Activated naive CD8-positive, alpha-beta T cell treated with anti-CD3 and anti-CD28 coated beads, Interleukin-2, amount 10 ng/mL, durations not matched to agents 7 days and 5 days (primary cell): ENCODE results near the gene KCNH1. TPM values are rescaled to one million over a fixed set of nuclear protein-coding genes. Genes with fewer than 3 reads are reported as not detected.

Experiments used
- ATAC-seq: fragments of 150-1000 bp; cut with Tn5 transposase; one replicate; pipeline ENCODE4 v1.10.0; 2021; ENCODE audit warnings: low read depth, moderate library complexity
- POLR2A ChIA-PET: fragments of 350-600 bp; sonication (Branson Sonifier 250); formaldehyde crosslinking; loops from one replicate; lab custom pipeline; 2021; ENCODE audit warnings: antibody characterized with exemption; lab: Charles Lee
- DNase-seq: peaks from one replicate; pipeline ENCODE4 v3.0.0; 2021
- H3K27ac Mint-ChIP-seq: one replicate; pipeline ENCODE4 v1.8.0; 2022; ENCODE audit warnings: mild to moderate bottlenecking, mixed read lengths
- H3K27me3 Mint-ChIP-seq: one replicate; pipeline ENCODE4 v1.8.0; 2022; ENCODE audit warnings: mild to moderate bottlenecking, moderate library complexity, mixed read lengths
- H3K36me3 Mint-ChIP-seq: one replicate; pipeline ENCODE4 v1.8.0; 2021; ENCODE audit warnings: mild to moderate bottlenecking, mixed read lengths
- H3K4me1 Mint-ChIP-seq: one replicate; pipeline ENCODE4 v1.8.0; 2021; ENCODE audit warnings: mixed read lengths
- H3K4me3 Mint-ChIP-seq: one replicate; pipeline ENCODE4 v1.8.0; 2022; ENCODE audit warnings: mild to moderate bottlenecking, moderate library complexity, mixed read lengths
- H3K9me3 Mint-ChIP-seq: one replicate; pipeline ENCODE4 v1.8.0; 2021; ENCODE audit warnings: mixed read lengths
- total RNA-seq, 2 experiments: library from RNA; stranded (reverse); gene quantifications; one replicate each; pipeline ENCODE4 v1.2.3, GENCODE V29; 2021

The KCNH1 gene
- total RNA-seq, 2 experiments from 2014 or later: not detected

DNA sequence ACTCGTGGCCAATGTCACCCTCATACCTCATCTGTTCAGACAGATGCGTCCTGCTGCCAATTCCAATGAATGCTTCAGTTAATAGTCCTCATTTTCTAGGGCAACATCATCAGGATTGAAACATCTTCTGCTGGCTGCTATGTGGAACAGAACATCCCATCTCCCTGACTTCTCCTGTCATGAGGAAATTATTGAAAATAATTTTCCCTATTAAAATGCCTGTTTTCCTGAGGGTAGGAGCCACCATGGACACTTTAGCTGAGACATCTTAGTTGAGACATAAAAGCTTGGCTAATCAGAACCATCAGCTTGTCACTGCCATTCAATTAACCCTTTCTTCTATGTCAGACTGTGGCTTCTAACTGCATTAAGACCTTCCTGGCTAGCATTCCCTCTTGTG, 409.2 kb downstream of the KCNH1 start:
- POLR2A ChIA-PET: no interaction called here
- Mint-ChIP-seq H3K27ac (no peak overlapping the region), H3K4me3 (no peak overlapping the region), H3K36me3 (no peaks in the 10 kb centered on the region), H3K27me3 (peaks cover 11% of the 10 kb centered on the region), H3K9me3 (no peaks in the 10 kb centered on the region), H3K4me1 (no peaks in the 10 kb centered on the region)
- no peak for DNase-seq
- no peak for ATAC-seq

DNA sequence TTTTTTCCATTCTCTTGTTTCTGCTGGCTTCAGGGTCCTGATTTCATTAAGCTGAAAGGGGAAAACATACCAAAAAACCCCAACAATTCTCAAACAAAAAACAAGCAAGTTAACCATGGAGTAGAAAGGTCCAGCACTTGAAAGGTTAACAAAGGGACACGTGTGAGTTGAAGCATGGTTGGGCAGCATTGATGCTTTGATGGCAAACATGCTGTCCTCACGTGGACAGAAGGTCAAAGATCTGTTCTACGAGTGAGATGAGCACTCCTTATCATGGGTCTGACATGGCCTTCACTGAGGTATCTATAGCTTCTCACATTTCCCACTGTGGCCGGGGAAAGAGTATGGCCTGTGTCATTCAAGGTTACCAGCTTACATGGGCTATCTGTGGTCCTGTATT, 410.3 kb downstream of the KCNH1 start:
- no peak for ATAC-seq
- POLR2A ChIA-PET: no interaction called here
- no peaks in the 10 kb centered on the region for H3K36me3 Mint-ChIP-seq

DNA sequence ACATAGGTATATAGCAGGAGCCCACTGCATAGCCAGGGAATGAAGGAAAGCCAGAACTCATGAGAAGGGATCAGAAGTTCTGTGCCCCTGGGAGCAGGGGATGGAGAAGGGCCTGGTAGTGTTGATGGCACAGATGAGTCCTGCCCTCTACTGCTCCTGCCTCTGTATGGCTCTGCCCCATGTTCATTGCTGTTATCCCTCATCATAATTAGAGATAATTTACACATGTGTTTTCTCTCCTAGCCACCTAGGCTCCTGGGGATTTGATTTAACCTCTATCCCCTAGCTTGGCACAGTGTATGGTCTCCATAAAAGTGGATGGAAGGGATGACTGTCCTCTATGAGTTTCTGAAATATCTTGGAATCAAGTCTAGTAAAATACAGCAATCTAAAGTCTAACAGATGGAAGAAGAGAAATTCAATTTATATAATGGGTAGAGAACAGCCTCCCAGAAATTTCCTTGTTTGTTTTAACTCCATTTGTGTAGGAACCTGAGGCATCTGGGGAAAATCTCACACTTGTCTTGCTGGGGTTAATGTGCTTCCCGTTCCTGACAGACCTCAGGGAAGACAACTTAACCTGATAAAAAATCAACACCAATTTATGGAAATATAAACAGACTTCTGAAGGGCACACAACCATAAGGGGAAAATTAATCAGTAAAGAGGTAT, 411.4 kb downstream of the KCNH1 start:
- no peaks in the 10 kb centered on the region for H3K4me1 Mint-ChIP-seq
- H3K4me3 Mint-ChIP-seq: no peak overlapping the region
- peaks cover 11% of the 10 kb centered on the region for H3K27me3 Mint-ChIP-seq
- DNase-seq (no peak), ATAC-seq (no peak)
- no peaks in the 10 kb centered on the region for H3K36me3 Mint-ChIP-seq
- H3K9me3 Mint-ChIP-seq: no peaks in the 10 kb centered on the region
- POLR2A ChIA-PET: no interaction called here
- no peak overlapping the region for H3K27ac Mint-ChIP-seq

More for the DNA sequence above, 410.3 kb downstream of the KCNH1 start:
- H3K4me3 Mint-ChIP-seq: no peak overlapping the region
- no peak for DNase-seq
- H3K9me3 Mint-ChIP-seq: no peaks in the 10 kb centered on the region
- no peaks in the 10 kb centered on the region for H3K4me1 Mint-ChIP-seq
- H3K27ac Mint-ChIP-seq: no peak overlapping the region
- H3K27me3 Mint-ChIP-seq: peaks cover 11% of the 10 kb centered on the region

DNA sequence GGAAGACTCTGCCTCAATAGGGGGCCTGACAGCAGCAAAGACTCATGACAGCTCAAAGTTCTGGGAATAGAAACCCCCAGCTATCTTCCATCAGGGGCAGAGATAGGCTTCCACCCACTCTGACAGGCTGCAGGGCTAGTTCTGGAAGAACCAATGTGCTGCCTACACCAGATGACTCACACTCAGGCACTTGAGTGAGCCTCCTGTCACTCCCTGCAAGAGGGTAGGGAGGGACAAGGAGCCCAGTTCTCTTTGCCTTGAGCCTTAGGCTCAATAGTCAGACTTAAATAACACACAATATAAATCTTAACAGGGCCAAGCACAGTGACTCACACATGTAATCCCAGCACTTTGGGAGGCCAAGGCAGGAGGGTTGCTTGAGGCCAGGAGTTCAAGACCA, 418.9 kb downstream of the KCNH1 start:
- H3K4me1 Mint-ChIP-seq: no peaks in the 10 kb centered on the region
- POLR2A ChIA-PET: no interaction called here
- H3K9me3 Mint-ChIP-seq: no peaks in the 10 kb centered on the region
- H3K36me3 Mint-ChIP-seq: no peaks in the 10 kb centered on the region
- H3K27me3 Mint-ChIP-seq: no peaks in the 10 kb centered on the region
- DNase-seq (no peak), ATAC-seq (no peak)
- no peak overlapping the region for H3K27ac Mint-ChIP-seq
- no peak overlapping the region for H3K4me3 Mint-ChIP-seq

DNA sequence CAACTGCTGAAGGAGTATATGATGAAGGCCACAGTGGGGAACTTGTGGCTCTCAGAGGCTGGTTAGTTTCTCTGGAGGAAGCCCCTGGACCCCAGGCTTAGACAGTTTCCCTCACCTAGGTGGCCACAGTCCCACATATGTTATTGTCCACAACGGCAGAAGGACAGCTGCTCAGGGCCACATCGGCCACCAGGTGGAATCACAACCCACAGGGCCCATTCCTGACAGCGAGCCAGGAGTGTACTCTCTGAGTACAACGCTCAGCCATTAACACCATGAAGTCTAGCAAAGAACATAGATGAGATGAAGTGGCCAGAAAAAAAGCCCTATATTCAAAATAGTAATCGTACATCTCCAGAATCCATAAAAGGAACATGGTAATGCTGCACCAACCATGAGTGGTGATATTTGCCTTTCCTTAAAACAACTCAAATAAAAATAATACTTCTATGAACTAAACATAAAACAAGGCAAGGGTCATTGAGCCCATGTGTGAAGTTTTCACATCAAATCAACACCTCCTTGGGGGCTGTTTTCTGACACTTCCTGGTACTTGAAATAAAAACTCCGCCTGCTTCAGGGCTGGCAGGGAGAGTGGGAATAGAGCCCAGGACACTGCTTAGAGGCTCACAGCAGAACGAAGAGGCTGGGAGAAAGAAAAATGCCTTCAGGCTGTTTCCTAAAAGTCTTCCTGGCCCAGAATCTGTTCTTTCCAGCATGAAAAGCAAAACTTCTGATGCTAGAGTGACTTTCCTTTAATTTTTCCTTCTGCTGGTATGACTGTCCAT, 421.9 kb downstream of the KCNH1 start:
- H3K27me3 Mint-ChIP-seq: no peaks in the 10 kb centered on the region
- no peak overlapping the region for H3K27ac Mint-ChIP-seq
- no peak for ATAC-seq
- POLR2A ChIA-PET: no interaction called here
- H3K4me1 Mint-ChIP-seq: peaks cover 3% of the 10 kb centered on the region
- no peak overlapping the region for H3K4me3 Mint-ChIP-seq
- H3K36me3 Mint-ChIP-seq: no peaks in the 10 kb centered on the region
- DNase-seq: no peak
- no peaks in the 10 kb centered on the region for H3K9me3 Mint-ChIP-seq

DNA sequence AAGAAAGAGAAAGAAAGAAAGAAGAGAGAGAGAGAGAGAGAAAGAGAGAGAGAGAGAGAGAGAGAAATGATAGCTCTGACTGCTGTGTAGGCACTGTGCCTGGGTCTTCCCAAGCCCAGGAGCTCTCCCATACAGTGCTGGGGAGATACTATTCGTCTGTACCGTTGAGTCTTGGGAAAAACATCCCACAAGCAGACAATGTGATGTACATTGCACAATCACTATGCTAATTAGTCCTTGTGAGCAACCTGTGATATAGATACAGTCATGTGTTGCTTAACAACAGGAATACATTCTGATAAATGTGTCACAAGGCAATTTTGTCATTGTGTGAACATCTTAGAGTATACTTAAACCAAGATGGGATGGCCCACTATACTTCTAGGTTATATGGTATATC, 424.2 kb downstream of the KCNH1 start:
- ATAC-seq: no peak
- H3K4me3 Mint-ChIP-seq: no peak overlapping the region
- DNase-seq: no peak
- H3K4me1 Mint-ChIP-seq: peaks cover 3% of the 10 kb centered on the region
- no peaks in the 10 kb centered on the region for H3K36me3 Mint-ChIP-seq
- POLR2A ChIA-PET: no interaction called here
- no peak overlapping the region for H3K27ac Mint-ChIP-seq
- no peaks in the 10 kb centered on the region for H3K9me3 Mint-ChIP-seq
- no peaks in the 10 kb centered on the region for H3K27me3 Mint-ChIP-seq

DNA sequence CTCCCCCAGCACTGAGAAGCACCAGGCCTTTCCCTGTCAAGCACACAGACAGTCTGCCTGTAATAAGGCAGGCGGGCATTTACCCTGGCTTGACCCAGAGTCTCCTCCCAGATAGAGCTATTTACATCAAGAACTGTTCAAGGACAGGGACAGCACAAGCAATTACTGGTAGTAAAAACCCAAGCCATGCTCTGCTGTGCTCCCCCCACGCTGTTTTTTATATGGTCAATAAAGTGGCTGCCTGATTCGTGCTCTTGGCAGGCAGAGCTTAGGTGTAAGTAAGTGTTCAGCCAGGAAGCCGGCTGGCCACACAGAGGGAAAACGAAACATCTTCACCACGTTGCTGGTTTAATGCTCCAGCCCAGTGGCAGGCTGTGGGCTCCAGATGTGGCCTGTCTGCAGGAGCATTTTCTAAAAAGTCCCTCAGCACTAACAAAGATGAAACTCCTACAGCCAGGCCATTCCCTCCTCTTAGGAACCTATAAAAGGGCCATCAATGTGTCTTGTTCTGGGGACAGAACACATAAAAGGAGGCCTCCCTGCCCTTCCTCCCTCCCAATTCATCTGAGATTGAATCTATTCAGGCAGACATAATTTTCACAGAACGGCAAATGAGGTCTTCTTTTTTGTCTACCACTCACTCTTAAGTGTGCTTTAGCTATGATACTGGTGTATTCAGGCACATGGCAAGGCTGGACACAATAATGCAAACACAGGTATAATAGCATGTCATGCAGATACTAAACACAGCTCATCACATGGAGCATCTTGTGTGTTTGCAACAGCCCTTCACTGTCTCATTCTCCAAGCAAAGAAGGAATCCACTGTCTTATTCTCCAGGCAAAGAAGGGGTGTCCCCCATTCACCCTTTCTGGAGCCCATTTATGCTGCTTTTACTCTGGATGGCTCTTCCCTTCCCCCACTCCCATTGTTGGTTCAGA, 426.4 kb downstream of the KCNH1 start:
- no peak for ATAC-seq
- no peak for DNase-seq
- H3K9me3 Mint-ChIP-seq: no peaks in the 10 kb centered on the region
- no peaks in the 10 kb centered on the region for H3K36me3 Mint-ChIP-seq
- H3K27me3 Mint-ChIP-seq: no peaks in the 10 kb centered on the region
- H3K4me1 Mint-ChIP-seq: peaks cover 3% of the 10 kb centered on the region
- no peak overlapping the region for H3K27ac Mint-ChIP-seq
- POLR2A ChIA-PET: no interaction called here
- H3K4me3 Mint-ChIP-seq: no peak overlapping the region

DNA sequence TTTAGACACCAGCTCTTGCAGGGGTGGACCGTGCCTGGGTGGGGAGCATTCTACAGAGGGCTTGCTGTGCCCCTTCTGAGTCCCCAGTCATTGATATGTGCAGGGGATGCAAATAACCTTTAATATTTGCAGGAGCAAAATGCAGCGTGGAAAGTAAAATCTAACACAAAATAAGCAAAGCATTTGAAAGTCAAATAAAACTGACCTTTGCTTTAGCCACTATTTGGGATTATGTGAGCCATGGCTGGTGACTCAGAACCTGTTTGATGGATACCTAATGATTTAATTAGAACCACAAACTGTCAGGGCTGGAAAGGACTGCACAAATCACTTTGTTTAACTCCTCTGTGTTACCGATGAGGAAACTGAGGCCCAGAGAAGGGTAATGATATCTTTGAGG, 427.7 kb downstream of the KCNH1 start:
- H3K9me3 Mint-ChIP-seq: no peaks in the 10 kb centered on the region
- H3K4me1 Mint-ChIP-seq: peaks cover 3% of the 10 kb centered on the region
- H3K27ac Mint-ChIP-seq: no peak overlapping the region
- no peak for DNase-seq
- no peak for ATAC-seq
- peaks cover 3% of the 10 kb centered on the region for H3K27me3 Mint-ChIP-seq
- H3K36me3 Mint-ChIP-seq: no peaks in the 10 kb centered on the region
- no peak overlapping the region for H3K4me3 Mint-ChIP-seq
- POLR2A ChIA-PET: no interaction called here

DNA sequence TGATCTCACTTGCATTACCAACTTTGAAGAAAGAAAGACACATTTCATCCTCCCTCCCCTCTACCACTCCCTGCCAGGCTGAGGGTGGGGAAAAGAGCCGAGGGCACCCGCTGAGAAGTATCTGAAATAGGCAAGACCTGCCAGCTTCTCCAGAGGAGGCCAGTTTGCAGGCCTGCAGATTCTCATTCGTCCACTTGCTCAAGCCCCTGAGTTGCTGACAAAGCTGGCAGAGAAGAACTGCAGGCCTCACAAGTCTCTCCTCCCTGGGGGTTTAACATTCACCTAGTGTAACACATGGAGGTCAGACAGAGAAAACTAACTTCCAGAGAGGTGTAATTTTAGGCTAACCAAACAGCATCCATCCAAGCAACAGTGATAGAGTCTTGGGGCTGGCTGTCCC, 428.9 kb downstream of the KCNH1 start:
- H3K4me1 Mint-ChIP-seq: peaks cover 3% of the 10 kb centered on the region
- H3K4me3 Mint-ChIP-seq: no peak overlapping the region
- ATAC-seq: no peak
- H3K9me3 Mint-ChIP-seq: no peaks in the 10 kb centered on the region
- H3K27me3 Mint-ChIP-seq: peaks cover 3% of the 10 kb centered on the region
- POLR2A ChIA-PET: no interaction called here
- no peak for DNase-seq
- no peaks in the 10 kb centered on the region for H3K36me3 Mint-ChIP-seq
- no peak overlapping the region for H3K27ac Mint-ChIP-seq

DNA sequence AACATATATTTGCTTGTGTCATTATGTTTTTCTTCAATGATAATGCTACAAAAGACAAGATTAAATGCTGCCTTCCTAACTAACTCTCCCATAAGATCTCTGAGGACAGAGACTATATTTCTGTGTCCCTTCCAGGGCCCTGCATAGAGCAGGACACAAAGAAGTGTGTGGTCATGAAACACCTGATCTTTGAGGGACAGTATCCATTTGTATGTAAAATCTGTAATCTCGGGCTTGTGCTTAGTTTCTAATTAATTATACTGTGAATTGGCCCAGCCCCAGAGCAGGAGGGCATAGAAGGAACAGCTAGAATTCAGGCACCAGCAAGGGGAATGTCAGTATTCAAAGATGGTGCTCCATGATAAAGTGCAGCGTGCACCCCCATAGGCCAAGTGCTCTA, 430.4 kb downstream of the KCNH1 start:
- POLR2A ChIA-PET: no interaction called here
- Mint-ChIP-seq H3K9me3 (no peaks in the 10 kb centered on the region), H3K4me1 (peaks cover 3% of the 10 kb centered on the region), H3K27ac (no peak overlapping the region), H3K27me3 (peaks cover 7% of the 10 kb centered on the region), H3K36me3 (no peaks in the 10 kb centered on the region), H3K4me3 (no peak overlapping the region)
- no peak for DNase-seq
- ATAC-seq: no peak

DNA sequence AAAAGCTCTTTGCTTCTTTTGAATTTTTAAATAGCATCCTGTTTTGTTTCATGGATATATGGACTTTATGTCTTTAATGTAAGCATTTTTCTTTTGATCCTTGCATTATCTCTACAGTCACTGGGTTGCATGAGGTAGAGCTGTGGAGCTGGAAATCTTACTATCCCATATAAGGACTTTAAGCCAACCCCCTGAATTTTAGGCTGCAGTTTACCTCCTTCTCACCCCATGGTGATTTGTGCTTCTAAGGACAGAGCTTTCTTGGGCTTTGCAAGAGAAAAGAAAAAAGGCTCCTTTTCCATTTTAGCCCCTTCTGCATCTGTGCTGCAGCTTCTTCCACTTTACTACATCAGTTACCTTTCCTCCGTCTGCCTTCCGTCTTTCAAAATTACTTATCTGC, 431.4 kb downstream of the KCNH1 start:
- no peak overlapping the region for H3K4me3 Mint-ChIP-seq
- no peaks in the 10 kb centered on the region for H3K36me3 Mint-ChIP-seq
- no peak overlapping the region for H3K27ac Mint-ChIP-seq
- no peak for ATAC-seq
- POLR2A ChIA-PET: no interaction called here
- H3K9me3 Mint-ChIP-seq: no peaks in the 10 kb centered on the region
- no peak for DNase-seq
- peaks cover 3% of the 10 kb centered on the region for H3K4me1 Mint-ChIP-seq
- H3K27me3 Mint-ChIP-seq: peaks cover 7% of the 10 kb centered on the region

DNA sequence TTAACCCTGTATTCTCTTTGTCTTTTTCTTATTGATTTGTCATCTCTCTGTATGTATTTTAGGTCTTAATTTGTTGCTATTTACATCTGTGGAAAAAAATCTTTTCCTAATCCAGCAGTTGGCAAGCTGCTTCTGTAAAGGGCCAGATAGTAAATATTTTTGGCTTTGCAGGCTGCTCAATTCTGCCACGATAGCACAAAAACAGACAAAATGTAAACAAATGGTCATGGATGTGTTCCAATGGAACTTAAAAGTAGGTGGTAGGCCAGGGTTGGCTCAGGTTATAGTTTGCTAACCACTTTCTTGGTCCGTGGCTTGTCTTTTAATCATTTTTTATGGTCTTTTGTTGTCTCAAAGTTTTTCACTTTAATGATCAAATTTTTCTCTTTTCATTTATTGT, 433.4 kb downstream of the KCNH1 start:
- H3K27me3 Mint-ChIP-seq: peaks cover 7% of the 10 kb centered on the region
- no peak overlapping the region for H3K27ac Mint-ChIP-seq
- POLR2A ChIA-PET: no interaction called here
- DNase-seq (no peak), ATAC-seq (no peak)
- no peaks in the 10 kb centered on the region for H3K9me3 Mint-ChIP-seq
- H3K36me3 Mint-ChIP-seq: no peaks in the 10 kb centered on the region
- peaks cover 15% of the 10 kb centered on the region for H3K4me1 Mint-ChIP-seq
- no peak overlapping the region for H3K4me3 Mint-ChIP-seq

DNA sequence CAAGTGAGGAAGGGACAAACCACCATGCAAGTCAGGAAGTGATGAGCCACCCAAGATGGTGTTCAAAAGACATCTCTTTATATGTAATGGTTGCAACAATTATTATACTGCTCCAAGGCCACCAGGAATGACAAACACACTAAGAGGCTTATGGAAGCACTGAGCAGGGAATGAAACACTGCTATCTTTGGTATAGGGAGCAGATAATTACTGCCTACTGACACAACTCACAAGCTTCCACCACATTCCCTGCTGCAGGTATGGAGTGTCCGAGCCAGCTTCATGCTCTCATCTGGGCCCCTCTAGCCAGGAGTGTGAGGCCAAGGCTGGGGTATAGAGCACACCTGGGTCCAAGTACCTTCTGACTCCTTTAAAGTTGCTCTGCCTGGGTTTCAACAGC, 433.9 kb downstream of the KCNH1 start:
- H3K27ac Mint-ChIP-seq: no peak overlapping the region
- no peak overlapping the region for H3K4me3 Mint-ChIP-seq
- ATAC-seq (no peak), DNase-seq (no peak)
- H3K36me3 Mint-ChIP-seq: no peaks in the 10 kb centered on the region
- POLR2A ChIA-PET: interaction anchor here (0.5 kb wide), 1 partner anchor 27 kb away, joined by 3 read pairs; no protein-coding TSS in a partner anchor
- peaks cover 15% of the 10 kb centered on the region for H3K4me1 Mint-ChIP-seq
- peaks cover 7% of the 10 kb centered on the region for H3K27me3 Mint-ChIP-seq
- H3K9me3 Mint-ChIP-seq: no peaks in the 10 kb centered on the region
